ENCODE data around the gene STARD10.

The STARD10 gene

DNA sequence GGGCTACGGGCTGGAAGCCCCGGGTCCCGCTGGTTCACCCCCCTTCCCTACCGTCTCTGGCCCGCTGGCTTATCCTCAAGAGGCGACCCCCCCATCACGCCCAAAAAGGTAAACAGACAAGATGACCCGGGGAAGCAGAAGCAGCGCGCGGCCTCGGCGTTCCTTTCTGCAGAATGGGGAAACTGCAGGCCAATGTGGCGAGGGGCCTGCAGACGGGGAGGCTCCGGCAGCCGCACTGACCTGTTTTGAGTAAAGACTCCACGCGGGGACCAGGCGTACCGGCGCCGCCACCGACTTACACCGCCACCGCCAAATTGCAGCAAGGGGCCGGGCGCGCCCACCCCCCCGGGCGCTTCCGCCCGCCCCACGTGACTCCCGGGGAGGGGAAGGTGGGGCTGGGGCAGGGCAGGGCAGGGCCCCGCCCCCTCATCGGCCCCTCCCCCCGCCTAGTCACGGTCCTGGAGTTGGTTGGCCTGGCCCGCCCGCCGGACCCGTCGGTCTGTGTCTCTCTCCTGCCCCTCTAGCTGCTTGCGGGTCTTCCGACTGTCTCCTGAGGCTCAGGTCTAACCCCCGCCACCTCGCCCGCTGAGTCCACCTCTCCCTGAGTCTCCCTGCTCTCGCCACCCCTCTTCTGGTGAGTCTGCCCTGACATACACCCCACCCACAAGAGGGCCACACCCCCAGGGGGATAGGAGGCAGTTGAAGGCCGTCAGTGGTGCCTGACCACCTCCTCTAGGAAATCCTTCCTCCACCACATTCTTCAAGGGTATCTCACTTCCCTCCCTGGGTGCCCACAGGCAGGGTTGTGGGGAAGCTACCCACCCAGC, 41.5 kb downstream of the STARD10 start, which contains the start of gene ARAP1:
Gene ARAP1 (minus strand): TSS at position 321 of the 827 bp plus-strand sequence. CDS start 25,280 bp downstream, outside the sequence.
- peak within 1 kb of the TSS; percentile 93 for H3K4me3 ChIP-seq (ENCODE audit: low read depth, low read length)

GRCh38 chr11:72751116-72752087, 42.4 kb downstream of the STARD10 start:
- H3K4me3 ChIP-seq (ENCODE audit: low read depth, low read length), result peak overlapping the region; percentile 93
- TF ChIP-seq, protein P1, sequence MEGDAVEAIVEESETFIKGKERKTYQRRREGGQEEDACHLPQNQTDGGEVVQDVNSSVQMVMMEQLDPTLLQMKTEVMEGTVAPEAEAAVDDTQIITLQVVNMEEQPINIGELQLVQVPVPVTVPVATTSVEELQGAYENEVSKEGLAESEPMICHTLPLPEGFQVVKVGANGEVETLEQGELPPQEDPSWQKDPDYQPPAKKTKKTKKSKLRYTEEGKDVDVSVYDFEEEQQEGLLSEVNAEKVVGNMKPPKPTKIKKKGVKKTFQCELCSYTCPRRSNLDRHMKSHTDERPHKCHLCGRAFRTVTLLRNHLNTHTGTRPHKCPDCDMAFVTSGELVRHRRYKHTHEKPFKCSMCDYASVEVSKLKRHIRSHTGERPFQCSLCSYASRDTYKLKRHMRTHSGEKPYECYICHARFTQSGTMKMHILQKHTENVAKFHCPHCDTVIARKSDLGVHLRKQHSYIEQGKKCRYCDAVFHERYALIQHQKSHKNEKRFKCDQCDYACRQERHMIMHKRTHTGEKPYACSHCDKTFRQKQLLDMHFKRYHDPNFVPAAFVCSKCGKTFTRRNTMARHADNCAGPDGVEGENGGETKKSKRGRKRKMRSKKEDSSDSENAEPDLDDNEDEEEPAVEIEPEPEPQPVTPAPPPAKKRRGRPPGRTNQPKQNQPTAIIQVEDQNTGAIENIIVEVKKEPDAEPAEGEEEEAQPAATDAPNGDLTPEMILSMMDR (IDR thresholded peaks at IDR 0.05; ENCODE audit: borderline replicate concordance, insufficient read depth, low read depth, low read length), result no peak

More for the DNA sequence above, 41.5 kb downstream of the STARD10 start, which contains the start of gene ARAP1:
- TF ChIP-seq, protein P1 (IDR thresholded peaks at IDR 0.05; ENCODE audit: borderline replicate concordance, insufficient read depth, low read depth, low read length), result no peak

GRCh38 chr11:72750556-72751115, 43.2 kb downstream of the STARD10 start:
- TF ChIP-seq, protein P1 (IDR thresholded peaks at IDR 0.05; ENCODE audit: borderline replicate concordance, insufficient read depth, low read depth, low read length), result no peak
- H3K4me3 ChIP-seq (ENCODE audit: low read depth, low read length), result no peak overlapping the region

- TF ChIP-seq, protein P1 (IDR thresholded peaks at IDR 0.05; ENCODE audit: borderline replicate concordance, insufficient read depth, low read depth, low read length), result no peak
- H3K4me3 ChIP-seq (ENCODE audit: low read depth, low read length), result no peak overlapping the region
These were observed 43.8 kb downstream of the STARD10 start for GRCh38 chr11:72750086-72750485.

DNA sequence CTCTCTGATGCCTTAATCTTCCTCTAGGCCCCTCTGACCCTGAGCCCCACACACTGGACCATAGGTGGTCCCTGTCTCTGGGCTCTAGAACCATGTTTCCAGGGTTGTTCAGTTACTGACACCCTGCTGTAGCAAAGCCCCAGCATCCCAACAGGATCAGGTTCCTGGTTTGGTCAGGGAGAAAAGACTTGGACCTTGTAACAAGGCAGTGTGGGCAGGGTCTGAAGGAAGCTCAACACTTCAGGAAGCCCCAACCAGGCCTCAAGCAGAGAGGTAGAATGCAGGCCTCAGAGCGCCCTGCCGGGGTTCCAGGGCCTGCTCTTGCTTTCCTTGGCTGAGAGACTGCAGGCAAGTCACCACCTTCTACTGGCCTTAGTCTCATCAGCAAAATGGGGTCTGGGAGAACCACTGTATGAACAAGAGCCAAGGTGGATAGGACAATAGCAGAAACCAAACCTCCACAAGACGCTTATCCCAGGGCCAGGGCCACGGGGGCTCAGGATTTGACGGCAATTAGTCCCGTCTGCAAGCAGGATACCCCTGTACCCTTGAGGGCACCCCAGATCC, 46.5 kb downstream of the STARD10 start:
- TF ChIP-seq, protein P1 (IDR thresholded peaks at IDR 0.05; ENCODE audit: borderline replicate concordance, insufficient read depth, low read depth, low read length), result no peak
- no peak overlapping the region for H3K4me3 ChIP-seq (ENCODE audit: low read depth, low read length)

DNA sequence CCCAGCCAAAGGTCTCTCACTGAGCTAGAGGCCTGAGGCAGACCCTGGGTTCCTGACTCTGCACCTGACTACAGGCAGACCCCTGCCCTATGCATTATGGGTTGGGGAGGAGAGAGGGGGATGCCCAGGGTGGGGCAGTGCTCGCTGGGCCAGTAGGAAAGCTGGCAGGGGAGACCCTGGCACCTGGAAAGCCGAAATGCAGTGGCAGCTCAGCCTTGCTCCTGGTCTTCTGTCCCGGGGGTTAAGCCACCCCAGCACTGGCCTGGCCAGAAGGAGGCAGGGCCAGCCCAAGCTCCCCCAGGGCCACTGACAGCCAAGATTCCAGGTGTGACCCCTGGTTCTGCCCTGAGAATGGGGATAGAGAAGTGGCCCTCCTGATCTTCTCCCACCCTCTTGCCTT, 47.0 kb downstream of the STARD10 start:
- TF ChIP-seq, protein P1 (IDR thresholded peaks at IDR 0.05; ENCODE audit: borderline replicate concordance, insufficient read depth, low read depth, low read length), result no peak

More for the DNA sequence above, 47.0 kb downstream of the STARD10 start:
- no peak overlapping the region for H3K4me3 ChIP-seq (ENCODE audit: low read depth, low read length)

Measured in GM12875 (cell line).